A549 (cell line): ENCODE data around the gene ODC1. TPM values are rescaled to one million over a fixed set of nuclear protein-coding genes. Genes with fewer than 3 reads are reported as not detected.

Source experiments
- ATAC-seq, 2 experiments: fragments of 200-7000 bp in 1 of 2; fragments of >200 bp in 1 of 2; cut with Nextera tagmentation in 1 of 2; cut with Tn5 transposase in 1 of 2; 3 replicates each; pipeline versions ENCODE4 v1.8.0 to v1.9.1; 2018 to 2020; ENCODE audit warnings: mild to moderate bottlenecking in 1 of 2, moderate library complexity in 1 of 2
- CTCF ChIA-PET: fragments of 300-600 bp; sonication (Branson Sonifier 250); formaldehyde crosslinking; extraction: SDS; loops from one replicate; lab custom pipeline; 2021; ENCODE audit warnings: antibody characterized with exemption, inconsistent platforms; lab: Yijun Ruan, JAX
- POLR2A ChIA-PET: fragments of 350-600 bp; formaldehyde crosslinking; extraction: SDS; loops from one replicate; lab custom pipeline; 2021; ENCODE audit warnings: antibody characterized with exemption, inconsistent platforms; lab: Yijun Ruan, JAX
- DNase-seq, 2 experiments: peaks; one replicate each; pipeline versions ENCODE4 v3.0.0 to v3.0.0-alpha.2; 2011 to 2016; ENCODE audit warnings: low read depth in 1 of 2, low spot score in 1 of 2
- FAIRE-seq: peaks from 2 replicates; lab custom pipeline; 2011; peaks lifted over from hg19 to GRCh38; lab: Jason Lieb, UNC
- H3K27ac ChIP-seq, 2 experiments: fragments of >200 bp; sonication (Bioruptor Twin); formaldehyde crosslinking; 3 replicates each; pipeline ENCODE4 v1.5.1; 2016 to 2017
- H3K4me1 ChIP-seq: fragments of >200 bp; sonication (Bioruptor Twin); formaldehyde crosslinking; 3 replicates; pipeline ENCODE4 v1.6.1; 2016
- H3K4me2 ChIP-seq: fragments of >200 bp; sonication (Bioruptor Twin); formaldehyde crosslinking; 3 replicates; pipeline ENCODE4 v1.6.1; 2016
- H3K4me3 ChIP-seq: fragments of >200 bp; sonication (Bioruptor Twin); formaldehyde crosslinking; 3 replicates; pipeline ENCODE4 v1.5.1; 2016
- H3K9me3 ChIP-seq: fragments of >200 bp; sonication (Bioruptor Twin); formaldehyde crosslinking; 3 replicates; pipeline ENCODE4 v1.6.1; 2016
- ATOH8 ChIP-seq: fragments of 250-450 bp; sonication (Bioruptor Pico); IDR thresholded peaks from 2 replicates; pipeline ENCODE4 v1.5.0; 2020; ENCODE audit warnings: low read depth, mild to moderate bottlenecking, moderate library complexity
- BCL3 ChIP-seq: fragments of >200 bp; sonication (Bioruptor Twin); formaldehyde crosslinking; IDR thresholded peaks from 3 replicates; pipeline ENCODE4 v1.6.1; 2016
- BHLHE40 ChIP-seq: IDR thresholded peaks from 2 replicates; pipeline ENCODE4 v1.6.1; 2012; ENCODE audit warnings: low read depth, low read length, inconsistent platforms
- CHD2 ChIP-seq: fragments of 150-350 bp; IDR thresholded peaks from 2 replicates; pipeline ENCODE4 v1.6.1; 2014; ENCODE audit warnings: low read length; ENCODE audit not compliant: partially characterized antibody
- CHD4 ChIP-seq: fragments of 200-600 bp; sonication (generic); IDR thresholded peaks from 2 replicates; pipeline ENCODE4 v1.6.1; 2016; ENCODE audit warnings: antibody characterized with exemption, mild to moderate bottlenecking, borderline replicate concordance
- EHF ChIP-seq: fragments of 250-450 bp; sonication (Bioruptor Pico); IDR thresholded peaks from 2 replicates; pipeline ENCODE4 v1.5.0; 2020; ENCODE audit warnings: mild to moderate bottlenecking
- EHMT2 ChIP-seq: fragments of 200-600 bp; sonication (generic); IDR thresholded peaks from 2 replicates; pipeline ENCODE4 v1.6.1; 2016; ENCODE audit warnings: antibody characterized with exemption, low read depth, mild to moderate bottlenecking, moderate library complexity
- ESRRA ChIP-seq: fragments of 150-350 bp; IDR thresholded peaks from 2 replicates; pipeline ENCODE4 v1.6.1; 2014; ENCODE audit warnings: mild to moderate bottlenecking, low read length, borderline replicate concordance
- FOSB ChIP-seq: fragments of 250-450 bp; sonication (Bioruptor Pico); IDR thresholded peaks from 2 replicates; pipeline ENCODE4 v1.5.0; 2020; ENCODE audit warnings: mild to moderate bottlenecking, moderate library complexity
- FOXS1 ChIP-seq: fragments of 250-450 bp; sonication (Bioruptor Pico); IDR thresholded peaks from 2 replicates; pipeline ENCODE4 v1.5.0; 2020; ENCODE audit warnings: mild to moderate bottlenecking, moderate library complexity
- HES2 ChIP-seq: fragments of >200 bp; sonication (Bioruptor Twin); formaldehyde crosslinking; IDR thresholded peaks from 2 replicates; pipeline ENCODE4 v1.6.1; 2016
- HEYL ChIP-seq: fragments of 250-450 bp; sonication (Bioruptor Pico); IDR thresholded peaks from 2 replicates; pipeline ENCODE4 v1.8.0; 2021; ENCODE audit warnings: mild to moderate bottlenecking, moderate library complexity
- HMGXB4 ChIP-seq: fragments of 250-450 bp; sonication (Bioruptor Pico); IDR thresholded peaks from 2 replicates; pipeline ENCODE4 v1.5.0; 2021; ENCODE audit warnings: mild to moderate bottlenecking, moderate library complexity, borderline replicate concordance
- HOXA7 ChIP-seq: fragments of 250-450 bp; sonication (Bioruptor Pico); IDR thresholded peaks from 2 replicates; pipeline ENCODE4 v1.5.0; 2020; ENCODE audit warnings: mild to moderate bottlenecking, moderate library complexity
- KDM5A ChIP-seq: fragments of 200-600 bp; sonication (generic); IDR thresholded peaks from 2 replicates; pipeline ENCODE4 v1.6.1; 2016; ENCODE audit warnings: antibody characterized with exemption, mild to moderate bottlenecking
- MAFK ChIP-seq: fragments of 450-650 bp; IDR thresholded peaks from 2 replicates; pipeline ENCODE4 v1.6.1; 2014; ENCODE audit not compliant: partially characterized antibody
- NR3C1 ChIP-seq: fragments of >200 bp; sonication (Bioruptor Twin); formaldehyde crosslinking; IDR thresholded peaks from 3 replicates; pipeline ENCODE4 v1.6.1; 2017
- POLR2AphosphoS2 ChIP-seq: conservative IDR thresholded peaks from 2 replicates; pipeline ENCODE4 v1.6.1; 2012; ENCODE audit warnings: low read length, improper control_type of control experiment, inconsistent platforms
- REST ChIP-seq: fragments of 200-600 bp; sonication (generic); IDR thresholded peaks from 2 replicates; pipeline ENCODE4 v1.6.1; 2016; ENCODE audit warnings: antibody characterized with exemption, mild to moderate bottlenecking, moderate library complexity
- RFX5 ChIP-seq: fragments of 450-650 bp; IDR thresholded peaks from 2 replicates; pipeline ENCODE4 v1.7.1; 2014; ENCODE audit warnings: antibody characterized with exemption, mild to moderate bottlenecking, moderate library complexity
- RNF2 ChIP-seq: fragments of 200-600 bp; sonication (generic); IDR thresholded peaks from 2 replicates; pipeline ENCODE4 v1.6.1; 2016; ENCODE audit warnings: low read depth, mild to moderate bottlenecking, antibody characterized with exemption, moderate library complexity, borderline replicate concordance
- SMC3 ChIP-seq: fragments of >200 bp; sonication (Bioruptor Twin); formaldehyde crosslinking; IDR thresholded peaks from 3 replicates; pipeline ENCODE4 v1.6.1; 2018; ENCODE audit warnings: inconsistent platforms
- ZC3H11A ChIP-seq: fragments of 450-650 bp; IDR thresholded peaks from 2 replicates; pipeline ENCODE4 v1.6.1; 2014; ENCODE audit warnings: antibody characterized with exemption, mild to moderate bottlenecking
- ZFP36 ChIP-seq: fragments of 450-650 bp; IDR thresholded peaks from 2 replicates; pipeline ENCODE4 v1.6.1; 2014; ENCODE audit warnings: borderline replicate concordance; ENCODE audit not compliant: partially characterized antibody
- ZNF302 ChIP-seq: fragments of 250-450 bp; sonication (Bioruptor Pico); IDR thresholded peaks from 2 replicates; pipeline ENCODE4 v1.9.0; 2021; ENCODE audit warnings: inconsistent platforms, mild to moderate bottlenecking, moderate library complexity
- WGBS: methylation state at CpG from one replicate; pipeline ENCODE4 v1.1.6; 2017; ENCODE audit errors: missing lambda C conversion rate; 5-methylcytosine and 5-hydroxymethylcytosine counted together
- polyA plus RNA-seq, 4 experiments: library from polyadenylated mRNA; depleted of rRNA in 3 of 4; stranded (reverse); fragments of >200 nt; fragmentation: RNase III in 1 of 4; extraction: RNeasy Plus Mini Kit Qiagen cat#74134 plus additional on column Dnase treatment in 1 of 4; gene quantifications; 2 replicates in 3 of 4; 3 replicates in 1 of 4; pipeline ENCODE4 v1.2.3, GENCODE V29; 2011 to 2017

ODC1 gene
- polyA plus RNA-seq, 2 of the 4 experiments (the other 2 are of a cell fraction), result 57.8 to 265 TPM

- TF ChIP-seq HES2 (no peak), ESRRA (no peak), CHD4 (no peak), EHMT2 (no peak), ZNF302 (CRISPR knock-in tag) (no peak), NR3C1 (no peak), RFX5 (no peak), ZFP36 (peak; percentile 90), RNF2 (no peak)
These were observed 38.5 kb upstream of the ODC1 start (continued) for GRCh38 chr2:10486601-10487079.

- TF ChIP-seq FOXS1 (CRISPR knock-in tag) (no peak), CHD2 (no peak), MAFK (no peak), ZC3H11A (no peak), SMC3 (no peak), EHF (no peak), POLR2AphosphoS2 (no peak), BCL3 (no peak), REST (no peak), RFX5 (no peak), KDM5A (no peak), HOXA7 (no peak), FOSB (CRISPR knock-in tag) (no peak), NR3C1 (no peak), BHLHE40 (no peak), HEYL (no peak), HMGXB4 (CRISPR knock-in tag) (no peak), ATOH8 (CRISPR knock-in tag) (no peak)
- Histone ChIP-seq H3K4me2 (no peak overlapping the region; the same call in 2 of the 3 replicates), H3K4me1 (peaks cover 35% of the 10 kb centered on the region), H3K27ac (no peak overlapping the region), H3K9me3 (no peaks in the 10 kb centered on the region), H3K4me3 (no peak overlapping the region)
- ChIA-PET POLR2A (no interaction called here), CTCF (no interaction called here)
- DNase-seq (no peak), FAIRE-seq (no peak), ATAC-seq (no peak)
- 91% methylated on average over 1 of the region's 1 CpG for WGBS
These were observed 38.0 kb upstream of the ODC1 start for GRCh38 chr2:10486091-10486490.
